ENCODE data around the gene NQO1.

- TF ChIP-seq CTCF (IDR thresholded peaks at IDR 0.05; ENCODE audit: insufficient read depth, low read length, poor library complexity, severe bottlenecking) (no peak), EZH2phosphoT487 (conservative IDR thresholded peaks at IDR 0.05; ENCODE audit: low read length) (no peak)
Measured at GRCh38 chr16:69773260-69773947, 47.0 kb upstream of the NQO1 start.
